Measurements from ENCODE around the gene PALLD.

DNA sequence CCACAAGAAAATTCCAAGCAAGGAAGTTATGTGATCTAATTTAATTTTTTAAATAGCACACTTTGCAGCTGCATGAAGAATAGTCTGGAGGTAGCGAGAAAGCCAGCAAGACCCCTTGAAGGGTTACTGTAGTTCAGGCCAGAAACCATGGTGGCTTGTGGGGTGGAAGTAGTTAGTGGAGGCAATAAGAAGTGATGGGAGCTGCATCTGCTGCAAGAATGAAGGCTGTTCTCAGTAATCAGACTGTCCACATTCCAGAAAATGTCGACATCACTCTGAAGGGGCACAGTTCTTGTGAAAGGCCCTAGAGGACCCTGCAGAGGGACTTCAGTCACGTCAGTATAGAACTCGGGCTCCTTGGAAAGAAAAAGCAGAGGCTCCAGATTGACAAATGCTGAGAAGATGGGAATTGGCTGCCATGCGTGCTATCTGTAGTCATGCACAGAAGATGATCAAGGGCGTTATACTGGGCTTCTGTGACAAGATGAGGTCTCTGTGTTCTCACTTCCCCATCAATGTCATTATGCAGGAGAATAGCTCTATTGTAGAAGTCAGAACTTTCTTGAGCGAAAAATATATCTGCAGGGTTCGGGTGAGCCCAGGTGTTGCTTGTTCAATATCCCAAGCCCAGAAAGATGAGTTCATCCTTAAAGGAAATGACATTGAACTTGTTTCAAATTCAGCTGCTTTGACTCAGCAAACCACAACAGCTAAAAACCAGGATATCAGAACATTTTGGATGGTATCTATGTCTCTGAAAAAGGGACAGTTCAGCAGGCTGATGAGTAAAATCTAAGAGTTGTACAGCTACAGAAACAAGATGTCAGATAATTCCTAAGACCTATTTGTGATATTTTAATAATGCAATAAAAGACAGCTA is 259.0 kb downstream of the PALLD start:
- TF ChIP-seq CTCF (IDR thresholded peaks at IDR 0.05 in 2 of 3, conservative IDR thresholded peaks at IDR 0.05 in 1 of 3; ENCODE audit: borderline replicate concordance in 1 of 3, insufficient read depth in 1 of 3, low read depth in 2 of 3, low read length in 2 of 3) = no peak
- TF ChIP-seq POLR2A (IDR thresholded peaks at IDR 0.05; ENCODE audit: borderline replicate concordance, extremely low read depth, insufficient read depth, insufficient read length) = no peak
- TF ChIP-seq SIN3A (IDR thresholded peaks at IDR 0.05; ENCODE audit: low read depth) = no peak
- TF ChIP-seq EZH2 (IDR thresholded peaks at IDR 0.05) = no peak
- no peak for TF ChIP-seq JUND (IDR thresholded peaks at IDR 0.05)
- TF ChIP-seq FOSL1 (IDR thresholded peaks at IDR 0.05; ENCODE audit: low read depth) = no peak
- no peak for TF ChIP-seq ZNF274 (IDR thresholded peaks at IDR 0.05; ENCODE audit: low read depth, low read length)
